ENCODE data around the gene MAT1A. TPM values are rescaled to one million over a fixed set of nuclear protein-coding genes. Genes with fewer than 3 reads are reported as not detected.

MAT1A gene
- total RNA-seq, 1 donor, result not detected

GRCh38 chr10:80283536-80284199 is 5.8 kb downstream of the MAT1A start:
- H3K9me3 ChIP-seq (ENCODE audit: low read depth, low read length), result no peaks in the 10 kb centered on the region

GRCh38 chr10:80283119-80283518 is 6.3 kb downstream of the MAT1A start:
- Histone ChIP-seq H3K27ac (ENCODE audit: low read depth, low read length) (no peak overlapping the region), H4K20me1 (ENCODE audit: insufficient read depth, low read length) (no peaks in the 10 kb centered on the region), H3K4me1 (ENCODE audit: insufficient read depth, low read length) (no peaks in the 10 kb centered on the region), H3K4me3 (ENCODE audit: insufficient read depth, low read length) (no peak overlapping the region), H2AFZ (ENCODE audit: low read length) (no peak overlapping the region), H3K4me2 (ENCODE audit: insufficient read depth, low read length) (no peak overlapping the region), H3K27me3 (ENCODE audit: insufficient read depth, low read length) (peaks cover 16% of the 10 kb centered on the region), H3K79me2 (ENCODE audit: insufficient read depth, low read length) (no peaks in the 10 kb centered on the region), H3K9me3 (ENCODE audit: low read depth, low read length) (no peaks in the 10 kb centered on the region), H3K36me3 (ENCODE audit: insufficient read depth, low read length) (no peaks in the 10 kb centered on the region)
- no peak for TF ChIP-seq CTCF (IDR thresholded peaks at IDR 0.05; ENCODE audit: extremely low read depth, low read depth, low read length)
- DNase-seq (ENCODE audit: insufficient read length, low spot score, missing footprints), result no peak

More at GRCh38 chr10:80283536-80284199, 5.8 kb downstream of the MAT1A start:
- H3K36me3 ChIP-seq (ENCODE audit: insufficient read depth, low read length), result no peaks in the 10 kb centered on the region
- DNase-seq (ENCODE audit: insufficient read length, low spot score, missing footprints), result no peak
- TF ChIP-seq CTCF (IDR thresholded peaks at IDR 0.05; ENCODE audit: extremely low read depth, low read depth, low read length), result no peak
- no peak overlapping the region for H3K4me3 ChIP-seq (ENCODE audit: insufficient read depth, low read length)
- no peaks in the 10 kb centered on the region for H3K4me1 ChIP-seq (ENCODE audit: insufficient read depth, low read length)
- peaks cover 14% of the 10 kb centered on the region for H3K27me3 ChIP-seq (ENCODE audit: insufficient read depth, low read length)
- H2AFZ ChIP-seq (ENCODE audit: low read length), result no peak overlapping the region
- H4K20me1 ChIP-seq (ENCODE audit: insufficient read depth, low read length), result no peaks in the 10 kb centered on the region
- no peaks in the 10 kb centered on the region for H3K79me2 ChIP-seq (ENCODE audit: insufficient read depth, low read length)
- no peak overlapping the region for H3K4me2 ChIP-seq (ENCODE audit: insufficient read depth, low read length)
- H3K27ac ChIP-seq (ENCODE audit: low read depth, low read length), result no peak overlapping the region

GRCh38 chr10:80281784-80282765 is 7.4 kb downstream of the MAT1A start:
- Histone ChIP-seq H3K4me2 (ENCODE audit: insufficient read depth, low read length) (no peak overlapping the region), H4K20me1 (ENCODE audit: insufficient read depth, low read length) (no peaks in the 10 kb centered on the region), H2AFZ (ENCODE audit: low read length) (no peak overlapping the region), H3K27me3 (ENCODE audit: insufficient read depth, low read length) (peaks cover 19% of the 10 kb centered on the region), H3K79me2 (ENCODE audit: insufficient read depth, low read length) (no peaks in the 10 kb centered on the region), H3K27ac (ENCODE audit: low read depth, low read length) (no peak overlapping the region), H3K4me1 (ENCODE audit: insufficient read depth, low read length) (no peaks in the 10 kb centered on the region), H3K9me3 (ENCODE audit: low read depth, low read length) (no peaks in the 10 kb centered on the region), H3K36me3 (ENCODE audit: insufficient read depth, low read length) (no peaks in the 10 kb centered on the region), H3K4me3 (ENCODE audit: insufficient read depth, low read length) (no peak overlapping the region)
- DNase-seq (ENCODE audit: insufficient read length, low spot score, missing footprints), result no peak
- TF ChIP-seq CTCF (IDR thresholded peaks at IDR 0.05; ENCODE audit: extremely low read depth, low read depth, low read length), result no peak

GRCh38 chr10:80281292-80281691 is 8.2 kb downstream of the MAT1A start:
- H3K27me3 ChIP-seq (ENCODE audit: insufficient read depth, low read length), result peaks cover 20% of the 10 kb centered on the region
- no peak overlapping the region for H3K4me2 ChIP-seq (ENCODE audit: insufficient read depth, low read length)
- no peak overlapping the region for H3K4me3 ChIP-seq (ENCODE audit: insufficient read depth, low read length)
- H3K9me3 ChIP-seq (ENCODE audit: low read depth, low read length), result no peaks in the 10 kb centered on the region
- DNase-seq (ENCODE audit: insufficient read length, low spot score, missing footprints), result no peak
- H3K27ac ChIP-seq (ENCODE audit: low read depth, low read length), result no peak overlapping the region
- no peaks in the 10 kb centered on the region for H3K4me1 ChIP-seq (ENCODE audit: insufficient read depth, low read length)
- no peaks in the 10 kb centered on the region for H3K36me3 ChIP-seq (ENCODE audit: insufficient read depth, low read length)
- no peaks in the 10 kb centered on the region for H4K20me1 ChIP-seq (ENCODE audit: insufficient read depth, low read length)
- no peak overlapping the region for H2AFZ ChIP-seq (ENCODE audit: low read length)
- H3K79me2 ChIP-seq (ENCODE audit: insufficient read depth, low read length), result no peaks in the 10 kb centered on the region
- no peak for TF ChIP-seq CTCF (IDR thresholded peaks at IDR 0.05; ENCODE audit: extremely low read depth, low read depth, low read length)
